HG03159 (cell line): ENCODE measurements around the gene MYCN.

Experiments used
- ATAC-seq: cut with Tn5 transposase; IDR thresholded peaks from one replicate; pipeline ENCODE4 v1.9.1; 2021; ENCODE audit warnings: mild to moderate bottlenecking, moderate library complexity; ENCODE audit not compliant: unreplicated experiment

Gene MYCN

GRCh38 chr2:15974565-15975260, 34.4 kb downstream of the MYCN start:
- no peak for ATAC-seq

GRCh38 chr2:15975261-15975600, 34.9 kb downstream of the MYCN start:
- ATAC-seq, result no peak

- no peak for ATAC-seq
These were observed 35.3 kb downstream of the MYCN start for GRCh38 chr2:15975676-15976075.

GRCh38 chr2:15976354-15976753, 36.0 kb downstream of the MYCN start:
- ATAC-seq, result no peak

- ATAC-seq, result no peak
These were observed 38.9 kb downstream of the MYCN start for GRCh38 chr2:15979051-15979758.

- no peak for ATAC-seq
These were observed 39.6 kb downstream of the MYCN start for GRCh38 chr2:15979759-15980604.

GRCh38 chr2:15980605-15981098, 40.3 kb downstream of the MYCN start:
- no peak for ATAC-seq

- no peak for ATAC-seq
These were observed 41.3 kb downstream of the MYCN start for GRCh38 chr2:15981646-15982045.

GRCh38 chr2:15982285-15983044, 42.1 kb downstream of the MYCN start:
- ATAC-seq, result no peak

GRCh38 chr2:15983496-15983895, 43.1 kb downstream of the MYCN start:
- ATAC-seq, result no peak

- no peak for ATAC-seq
These were observed 44.3 kb downstream of the MYCN start for GRCh38 chr2:15984368-15985255.

GRCh38 chr2:15985531-15985930, 45.2 kb downstream of the MYCN start:
- ATAC-seq, result no peak

GRCh38 chr2:15986068-15986560, 45.8 kb downstream of the MYCN start:
- no peak for ATAC-seq

- no peak for ATAC-seq
These were observed 46.3 kb downstream of the MYCN start for GRCh38 chr2:15986644-15987043.

GRCh38 chr2:15988733-15989132, 48.4 kb downstream of the MYCN start:
- ATAC-seq, result no peak

GRCh38 chr2:15989559-15989958, 49.2 kb downstream of the MYCN start:
- no peak for ATAC-seq

GRCh38 chr2:15990151-15991101, 50.1 kb downstream of the MYCN start:
- ATAC-seq, result no peak

- no peak for ATAC-seq
These were observed 50.9 kb downstream of the MYCN start for GRCh38 chr2:15991231-15991630.
